ENCODE data around the gene ZSCAN31.

DNA sequence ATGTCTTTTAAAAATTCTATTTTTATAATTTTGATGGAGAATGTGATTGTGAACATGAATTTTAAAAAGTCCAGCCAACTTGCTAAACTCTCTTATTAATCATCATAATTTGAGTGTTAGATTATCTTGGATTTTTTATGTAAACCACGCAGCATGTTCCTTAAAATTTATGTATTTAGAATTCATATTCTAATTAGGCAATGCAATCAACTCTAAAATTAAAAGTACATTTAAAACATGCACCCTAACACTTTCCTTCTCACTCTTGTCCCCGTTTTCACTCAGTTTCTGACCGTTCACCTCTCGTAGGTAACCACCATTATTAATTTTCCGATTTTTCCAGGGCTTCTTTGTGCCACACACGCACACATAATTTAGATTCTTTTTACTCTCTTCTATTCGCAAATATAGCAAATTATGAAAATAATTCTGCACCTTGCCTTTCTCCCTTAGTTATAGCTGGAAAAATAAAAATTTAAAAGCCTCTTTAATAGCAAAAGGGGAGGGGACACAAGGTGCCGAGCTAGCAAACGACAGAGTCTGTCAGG lies 13.5 kb upstream of the ZSCAN31 start:
- TF ChIP-seq POLR2A (IDR thresholded peaks at IDR 0.05) (no peak), EP300 (IDR thresholded peaks at IDR 0.05; ENCODE audit: low read depth) (no peak)
- TF ChIP-seq, protein P1, sequence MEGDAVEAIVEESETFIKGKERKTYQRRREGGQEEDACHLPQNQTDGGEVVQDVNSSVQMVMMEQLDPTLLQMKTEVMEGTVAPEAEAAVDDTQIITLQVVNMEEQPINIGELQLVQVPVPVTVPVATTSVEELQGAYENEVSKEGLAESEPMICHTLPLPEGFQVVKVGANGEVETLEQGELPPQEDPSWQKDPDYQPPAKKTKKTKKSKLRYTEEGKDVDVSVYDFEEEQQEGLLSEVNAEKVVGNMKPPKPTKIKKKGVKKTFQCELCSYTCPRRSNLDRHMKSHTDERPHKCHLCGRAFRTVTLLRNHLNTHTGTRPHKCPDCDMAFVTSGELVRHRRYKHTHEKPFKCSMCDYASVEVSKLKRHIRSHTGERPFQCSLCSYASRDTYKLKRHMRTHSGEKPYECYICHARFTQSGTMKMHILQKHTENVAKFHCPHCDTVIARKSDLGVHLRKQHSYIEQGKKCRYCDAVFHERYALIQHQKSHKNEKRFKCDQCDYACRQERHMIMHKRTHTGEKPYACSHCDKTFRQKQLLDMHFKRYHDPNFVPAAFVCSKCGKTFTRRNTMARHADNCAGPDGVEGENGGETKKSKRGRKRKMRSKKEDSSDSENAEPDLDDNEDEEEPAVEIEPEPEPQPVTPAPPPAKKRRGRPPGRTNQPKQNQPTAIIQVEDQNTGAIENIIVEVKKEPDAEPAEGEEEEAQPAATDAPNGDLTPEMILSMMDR (IDR thresholded peaks at IDR 0.05) = no peak
